Cardiac ventricle fibroblast (primary cell): ENCODE results near the gene ALOX5. TPM values are rescaled to one million over a fixed set of nuclear protein-coding genes. Genes with fewer than 3 reads are reported as not detected.

Experiments used
- total RNA-seq: library from RNA; depleted of rRNA; stranded (reverse); fragments of >200 nt; gene quantifications from 2 replicates; pipeline ENCODE4 v1.2.3, GENCODE V29; 2015

ALOX5 gene
- total RNA-seq, result not detected in 2 replicates

GRCh38 chr10:45373576-45374349 is at the start of gene ALOX5:
ALOX5 (plus strand) TSS chr10:45374216; CDS start chr10:45374280, 64 bp downstream.

Other genes with a start within 250 kb of the ALOX5 start
- gene OR13A1, start 58.6 kb upstream of the ALOX5 start, total RNA-seq, result not detected in 2 replicates